Stimulated activated CD8-positive, alpha-beta memory T cell treated with anti-CD3 and anti-CD28 coated beads, Interleukin-12 subunit alpha, Interleukin-12 subunit beta, amount 100 ng/mL, for 1 hour (primary cell): Measurements from ENCODE around the gene DESI2.
"Not testable (repeated sequence)": the region's sequence is repeated elsewhere in the genome, so short reads cannot be mapped to it uniquely, and the experiment has no call there.

ENCODE experiments used
- DNase-seq: peaks from one replicate; pipeline ENCODE4 v3.0.0-alpha.2; 2020; ENCODE audit warnings: low read depth

Gene DESI2

DNA sequence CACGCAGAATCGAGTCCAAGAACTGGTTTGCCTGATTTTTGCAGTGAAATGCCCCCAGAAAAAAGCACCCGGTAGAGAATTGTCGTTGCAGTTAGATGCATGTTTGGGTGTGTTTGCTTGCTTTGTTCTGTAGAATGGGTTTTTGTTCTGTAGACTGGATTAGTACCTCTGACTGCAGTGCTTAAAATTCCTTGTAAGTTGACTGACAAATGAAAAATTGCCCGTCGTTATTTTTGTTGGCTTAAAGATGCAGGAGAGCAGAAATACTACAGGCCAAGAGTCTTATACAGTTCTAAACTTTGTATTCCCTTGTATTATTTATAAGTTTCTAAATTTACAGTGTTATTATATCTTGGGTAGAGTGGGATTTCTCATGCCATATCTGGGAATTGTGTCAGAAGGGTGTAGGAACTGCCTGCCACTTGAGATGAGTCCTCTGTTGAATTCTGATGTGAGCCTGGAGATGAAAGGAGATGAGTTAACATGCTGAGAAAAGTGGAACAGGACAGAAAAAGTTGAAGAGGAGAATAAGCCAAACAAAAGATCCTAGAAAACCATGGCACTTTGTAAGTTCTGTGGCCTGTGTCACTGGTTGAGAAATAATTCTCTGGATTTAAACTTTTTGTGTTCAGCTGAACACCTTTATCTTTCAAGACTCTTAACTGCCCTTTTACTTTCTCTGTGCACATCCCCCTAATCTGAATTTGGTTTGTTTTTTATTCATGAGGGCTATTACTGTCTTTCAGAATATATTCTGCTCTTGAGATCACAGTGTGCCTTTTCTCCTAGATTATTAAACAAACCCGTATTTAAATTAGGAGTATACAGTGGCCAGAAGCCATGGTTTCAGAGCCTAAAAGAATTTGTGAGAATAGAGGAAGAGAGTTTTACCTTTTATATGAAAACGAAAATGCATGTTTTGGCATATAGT, 1.4 kb downstream of the DESI2 start:
- DNase-seq: no peak

DNA sequence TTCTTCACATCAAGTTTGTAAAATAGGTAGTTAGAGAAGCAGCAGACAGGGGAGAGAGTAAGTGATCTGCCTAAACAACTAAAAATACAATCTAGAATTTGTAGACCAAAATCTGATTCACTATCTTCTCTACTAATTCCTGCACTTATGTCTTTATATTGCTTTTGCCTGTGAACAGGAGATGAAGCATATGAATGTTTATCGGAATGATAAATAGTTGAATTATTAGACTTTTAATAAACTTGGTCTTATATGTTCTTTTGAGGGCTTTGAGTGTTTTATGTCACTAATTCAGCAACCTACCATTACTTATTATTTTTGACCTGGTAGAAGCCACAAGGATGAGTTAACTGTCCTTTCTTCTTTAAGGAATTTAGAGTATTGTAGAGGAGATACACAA, 2.3 kb downstream of the DESI2 start:
- no peak for DNase-seq

DNA sequence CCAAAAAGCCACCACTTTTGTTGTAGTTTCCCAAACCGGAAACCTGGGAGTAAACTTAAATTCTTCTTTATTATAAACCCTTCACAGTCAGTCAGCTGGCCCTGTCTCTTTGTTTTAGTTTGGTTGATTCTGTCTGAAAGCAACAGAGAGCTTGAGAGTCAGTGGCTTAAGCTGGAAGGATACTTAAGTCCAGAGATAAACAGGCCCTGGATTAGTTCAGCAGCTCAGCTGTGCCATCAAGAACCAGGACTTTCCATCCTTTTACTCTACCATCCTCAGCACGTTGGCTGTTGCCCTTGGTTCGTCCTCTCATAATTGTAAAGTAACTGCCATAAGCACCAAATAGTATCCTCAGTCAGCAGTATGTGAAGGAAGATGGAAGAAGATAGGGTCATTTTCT, 4.5 kb downstream of the DESI2 start:
- DNase-seq: no peak

DNA sequence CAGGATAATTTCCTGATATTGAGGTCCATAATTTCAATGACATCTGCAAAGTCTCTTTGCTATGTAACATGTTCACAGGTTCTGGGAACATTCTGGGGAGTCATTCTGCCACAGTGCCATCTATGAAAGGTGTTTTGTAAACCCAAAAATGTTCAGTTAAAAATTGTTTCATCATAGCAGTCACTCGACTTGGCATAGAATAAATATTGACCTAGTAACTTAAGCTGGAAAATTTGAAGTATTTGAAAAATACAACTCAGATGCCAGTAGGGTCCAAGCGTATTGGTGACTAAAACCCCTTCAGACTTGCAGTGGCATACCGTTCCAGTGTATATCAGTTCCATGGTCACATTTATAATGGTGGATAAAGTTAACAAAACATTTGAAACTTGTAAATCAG, 6.8 kb downstream of the DESI2 start:
- DNase-seq: no peak

DNA sequence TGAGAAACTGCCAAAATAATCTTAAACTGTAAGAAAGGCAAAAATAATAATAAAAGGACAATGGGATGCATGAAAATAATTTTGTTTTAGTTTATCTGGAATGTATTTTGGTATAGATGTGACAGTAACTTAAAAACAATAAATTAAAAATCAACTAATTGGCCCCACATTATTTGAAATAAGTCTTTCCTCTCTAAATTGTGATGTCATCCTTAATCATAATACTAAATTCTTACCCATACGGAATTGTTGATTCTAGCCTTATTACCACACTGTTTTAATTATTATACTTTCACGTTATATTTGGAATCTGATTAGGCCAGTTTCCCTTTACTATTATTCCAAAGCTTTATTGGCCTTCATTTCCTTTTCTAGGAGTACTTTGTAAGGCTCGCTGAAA, 7.7 kb downstream of the DESI2 start:
- DNase-seq: no peak

DNA sequence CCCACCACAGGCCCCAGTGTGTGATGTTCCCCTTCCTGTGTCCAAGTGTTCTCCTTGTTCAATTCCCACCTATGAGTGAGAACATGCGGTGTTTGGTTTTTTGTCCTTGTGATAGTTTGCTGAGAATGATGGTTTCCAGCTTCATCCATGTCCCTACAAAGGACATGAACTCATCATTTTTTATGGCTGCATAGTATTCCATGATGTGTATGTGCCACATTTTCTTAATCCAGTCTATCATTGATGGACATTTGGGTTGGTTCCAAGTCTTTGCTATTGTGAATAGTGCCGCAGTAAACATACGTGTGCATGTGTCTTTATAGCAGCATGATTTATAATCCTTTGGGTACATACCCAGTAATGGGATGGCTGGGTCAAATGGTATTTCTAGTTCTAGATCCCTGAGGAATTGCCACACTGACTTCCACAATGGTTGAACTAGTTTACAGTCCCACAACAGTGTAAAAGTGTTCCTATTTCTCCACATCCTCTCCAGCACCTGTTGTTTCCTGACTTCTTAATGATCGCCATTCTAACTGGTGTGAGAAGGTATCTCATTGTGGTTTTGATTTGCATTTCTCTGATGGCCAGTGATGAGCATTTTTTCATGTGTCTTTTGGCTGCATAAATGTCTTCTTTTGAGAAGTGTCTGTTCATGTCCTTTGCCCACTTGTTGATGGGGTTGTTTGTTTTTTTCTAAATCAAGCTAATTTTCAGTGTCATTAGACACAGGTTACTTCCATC, 8.8 kb downstream of the DESI2 start:
- DNase-seq: not testable (repeated sequence)

DNA sequence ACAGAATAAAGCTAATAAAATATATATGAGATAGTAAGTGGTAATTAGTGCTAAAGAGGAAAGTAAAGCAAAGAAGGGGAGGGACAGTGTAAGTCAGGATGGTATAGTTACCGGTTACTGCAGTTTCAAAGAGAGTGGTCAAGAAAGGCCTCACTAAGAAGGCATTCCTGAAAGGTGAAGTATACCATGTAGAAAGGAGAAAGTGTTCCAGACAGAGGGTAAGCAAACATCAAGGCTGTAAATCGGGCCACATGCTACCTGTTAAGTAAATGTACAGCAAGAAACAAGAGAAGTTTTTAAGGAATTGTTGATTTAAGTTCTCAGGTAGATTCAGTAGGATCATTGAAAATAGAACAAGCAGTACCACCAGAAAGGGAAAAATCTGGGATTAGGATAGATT, 9.7 kb downstream of the DESI2 start:
- DNase-seq: no peak

DNA sequence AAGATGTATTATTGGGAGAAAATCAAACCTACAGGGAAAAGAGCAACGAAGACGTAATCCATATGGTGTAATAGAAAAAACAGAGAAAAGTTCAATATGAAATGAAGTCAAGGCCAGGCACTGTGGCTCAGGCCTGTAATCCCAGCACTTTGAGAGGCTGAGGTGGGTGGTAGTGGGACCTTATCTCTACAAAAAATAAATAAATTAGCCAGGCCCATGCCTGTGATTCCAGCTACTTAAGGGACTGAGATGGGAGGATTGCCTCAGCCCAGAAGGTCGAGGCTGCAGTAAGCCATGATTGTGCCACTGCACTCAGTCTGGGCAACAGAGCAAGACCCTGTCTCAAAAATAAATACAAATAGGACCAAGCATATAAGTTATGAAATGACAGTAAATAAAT, 11.4 kb downstream of the DESI2 start:
- no peak for DNase-seq

DNA sequence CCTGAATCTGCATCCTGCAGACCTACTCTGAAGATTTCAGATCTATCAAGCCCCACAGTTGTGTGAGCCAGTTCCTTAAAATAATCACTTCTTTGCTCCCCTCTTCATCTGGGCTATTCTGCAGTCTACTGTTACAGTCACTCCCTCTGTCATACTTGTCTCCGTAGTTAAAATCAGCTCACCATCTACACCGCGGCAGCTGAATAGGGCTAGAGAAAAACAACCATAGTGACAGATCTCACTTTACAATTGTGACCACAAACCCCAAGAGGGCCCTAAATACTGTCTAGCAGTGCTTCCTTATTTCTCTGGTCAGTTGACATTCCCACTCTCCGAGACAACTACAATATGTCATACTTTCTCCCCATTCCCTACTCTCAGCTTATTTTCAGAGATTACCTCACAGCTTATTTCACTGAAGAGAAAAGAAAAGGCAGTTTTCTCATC, 12.9 kb downstream of the DESI2 start:
- no peak for DNase-seq

DNA sequence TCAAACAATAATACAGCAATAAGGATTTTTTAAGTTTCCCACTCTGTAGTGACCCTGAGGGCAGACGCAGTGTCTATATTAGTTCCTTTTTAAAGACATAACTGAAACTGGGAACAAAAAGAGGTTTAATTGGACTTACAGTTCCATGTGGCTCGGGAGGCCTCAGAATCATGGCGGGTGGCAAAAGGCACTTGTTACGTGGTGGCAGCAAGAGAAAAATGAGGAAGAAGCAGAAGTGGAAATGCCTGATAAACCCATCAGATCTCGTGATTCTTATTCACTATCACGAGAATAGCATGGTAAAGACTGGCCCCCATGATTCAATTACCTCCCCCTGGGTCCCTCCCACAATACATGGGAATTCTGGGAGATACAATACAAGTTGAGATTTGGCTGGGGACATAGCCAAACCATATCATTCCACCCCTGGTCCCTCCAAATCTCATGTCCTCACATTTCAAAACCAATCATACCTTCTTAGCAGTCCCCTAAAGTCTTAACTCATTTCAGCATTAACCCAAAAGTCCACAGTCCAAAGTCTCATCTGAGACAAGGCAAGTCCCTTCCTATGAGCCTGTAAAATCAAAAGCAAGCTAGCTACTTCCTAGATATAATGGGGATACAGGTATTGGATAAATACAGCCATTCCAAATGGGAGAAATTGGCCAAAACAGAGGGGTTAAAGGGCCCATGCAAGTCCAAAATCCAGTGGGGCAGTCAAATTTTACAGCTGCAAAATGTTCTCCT, 13.9 kb downstream of the DESI2 start:
- DNase-seq: not testable (repeated sequence)

DNA sequence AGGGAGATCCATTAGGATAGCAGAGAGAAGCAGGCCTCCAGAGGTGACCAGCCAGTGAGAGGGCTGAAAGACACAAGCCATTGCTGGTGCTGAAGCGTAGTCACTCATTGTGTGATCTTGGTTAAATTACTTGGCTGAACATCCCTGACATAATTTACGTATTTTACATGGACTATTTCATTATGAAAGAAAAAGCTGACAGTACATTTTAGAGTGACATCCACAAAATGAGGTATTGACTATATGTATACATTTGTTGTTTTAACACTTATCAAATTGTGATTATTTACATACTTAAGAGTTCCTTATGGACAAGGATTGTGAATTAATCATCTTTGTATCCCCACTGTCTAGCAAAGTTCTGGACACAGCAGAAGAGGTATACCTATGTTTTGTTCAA, 14.9 kb downstream of the DESI2 start:
- DNase-seq: no peak

DNA sequence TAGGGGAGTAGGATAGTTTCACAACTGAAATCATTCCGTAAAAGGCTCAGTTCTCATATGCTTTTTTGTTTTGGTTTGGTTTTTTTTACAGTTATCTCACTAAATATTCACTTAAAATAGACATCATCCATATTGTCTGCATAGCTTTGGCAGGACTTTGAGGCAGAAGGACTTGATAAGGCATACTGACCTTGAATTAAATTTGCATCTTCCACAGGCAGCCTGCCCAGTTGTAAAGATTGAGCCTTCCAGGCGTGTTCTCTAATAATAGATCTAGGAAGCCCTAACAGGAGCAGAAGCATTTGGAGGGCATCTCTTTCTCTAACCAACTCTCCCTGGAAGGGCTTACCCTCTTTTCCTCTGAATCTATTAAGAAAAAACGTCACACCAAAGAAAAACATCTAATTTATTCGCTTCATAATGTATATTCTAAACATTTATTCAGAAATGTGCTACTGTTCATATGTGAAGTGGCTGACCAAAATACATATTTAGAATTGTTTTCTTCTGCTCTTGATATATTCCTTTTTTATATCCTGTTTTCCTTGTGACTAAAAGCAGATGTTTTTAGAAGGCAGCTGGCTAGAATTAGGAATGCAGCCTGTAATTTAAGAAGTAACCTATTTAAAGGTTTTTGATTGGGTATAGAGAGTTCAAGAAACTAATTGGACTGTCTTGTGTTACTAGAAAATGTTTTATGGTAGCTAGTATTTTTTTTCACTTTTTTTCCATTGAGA, 20.2 kb downstream of the DESI2 start:
- no peak for DNase-seq

DNA sequence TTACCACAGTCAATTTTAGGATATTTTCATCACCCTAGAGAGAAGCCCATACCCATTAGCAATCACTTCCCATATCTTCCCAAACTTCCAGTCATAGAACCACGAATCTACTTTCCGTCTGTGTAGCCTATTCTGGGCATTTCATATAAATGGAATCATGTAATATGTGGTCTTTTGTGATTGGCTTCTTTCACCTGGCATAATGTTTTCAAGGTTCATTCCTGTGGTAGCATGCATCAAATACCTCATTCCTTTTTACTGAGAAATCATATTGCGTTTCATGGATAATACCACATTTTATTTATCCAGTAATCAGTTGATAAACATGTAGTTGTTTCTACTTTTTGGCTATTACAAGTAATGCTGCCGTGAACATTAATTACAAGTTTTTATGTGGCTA, 21.5 kb downstream of the DESI2 start:
- DNase-seq: no peak

DNA sequence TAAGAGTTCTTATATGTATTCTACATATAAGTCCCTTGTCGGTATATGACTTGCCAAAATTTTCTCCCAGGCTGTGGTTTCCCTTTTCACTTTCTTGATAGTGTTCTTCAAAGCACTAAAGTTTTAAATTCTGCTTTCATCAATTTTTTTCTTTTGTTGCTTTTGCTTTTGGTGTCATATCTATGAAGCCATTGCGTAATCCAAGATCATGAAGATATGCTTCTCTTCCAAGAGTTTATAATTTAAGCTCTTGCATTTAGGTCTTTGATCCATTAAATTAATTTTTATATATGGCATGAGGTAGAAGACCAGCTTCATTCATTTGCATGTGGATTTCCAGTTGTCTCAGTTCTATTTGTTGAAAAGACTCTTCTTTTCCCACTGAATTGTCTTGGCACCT, 22.2 kb downstream of the DESI2 start:
- DNase-seq: no peak

DNA sequence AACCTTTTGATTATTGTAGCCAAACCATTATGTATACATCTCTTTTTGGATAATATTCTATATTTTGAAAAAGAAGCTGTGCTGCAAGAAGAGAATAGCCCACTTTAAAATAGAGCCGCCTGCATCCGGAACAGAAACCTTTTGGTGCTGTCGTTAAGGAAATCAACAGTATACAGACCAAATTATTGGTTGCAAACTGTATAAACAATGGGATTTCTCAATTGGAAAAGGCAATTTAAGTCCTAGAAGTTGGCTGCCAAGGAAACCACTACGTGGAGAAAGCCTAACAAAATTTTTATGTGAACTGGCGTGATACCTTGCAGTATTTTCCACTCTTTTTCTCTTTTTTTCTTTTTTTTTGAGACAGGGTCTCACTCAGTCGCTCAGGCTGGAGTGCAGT, 25.8 kb downstream of the DESI2 start:
- DNase-seq: no peak

DNA sequence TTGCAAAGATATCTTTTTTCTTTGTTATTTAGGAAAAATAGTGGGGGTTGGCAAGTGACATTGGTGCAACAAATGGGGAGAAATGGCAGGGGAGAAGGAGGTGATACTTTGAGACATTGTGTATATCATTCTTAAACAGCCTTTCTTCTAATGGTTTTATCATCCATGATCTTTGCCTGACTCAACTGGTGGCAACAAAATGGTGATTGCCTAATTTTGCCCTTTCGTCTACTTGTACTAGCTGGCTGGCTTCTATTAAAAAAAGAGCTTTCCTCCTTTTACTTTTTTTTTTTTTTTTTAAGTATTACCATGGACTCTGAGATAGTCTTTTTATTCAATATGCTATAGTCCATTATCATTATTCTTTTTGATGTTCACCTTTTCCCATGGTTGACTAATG, 27.7 kb downstream of the DESI2 start:
- DNase-seq: no peak

DNA sequence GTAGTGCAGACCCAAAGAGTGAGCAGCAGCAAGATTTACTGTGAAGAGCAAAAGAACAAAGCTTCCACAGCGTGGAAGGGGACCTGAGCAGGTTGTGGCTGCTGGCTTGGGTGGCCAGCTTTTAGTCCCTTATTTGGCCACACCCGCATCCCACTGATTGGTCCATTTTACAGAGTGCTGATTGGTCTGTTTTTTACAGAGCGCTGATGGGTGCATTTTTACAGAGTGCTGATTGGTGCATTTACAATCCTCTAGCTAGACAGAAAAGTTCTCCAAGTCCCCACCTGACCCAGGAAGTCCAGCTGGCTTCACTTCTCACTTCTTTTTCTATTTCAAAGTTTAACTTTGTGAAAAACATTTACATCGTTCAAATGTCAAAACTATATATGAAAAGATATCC, 29.2 kb downstream of the DESI2 start:
- DNase-seq: not testable (repeated sequence)

DNA sequence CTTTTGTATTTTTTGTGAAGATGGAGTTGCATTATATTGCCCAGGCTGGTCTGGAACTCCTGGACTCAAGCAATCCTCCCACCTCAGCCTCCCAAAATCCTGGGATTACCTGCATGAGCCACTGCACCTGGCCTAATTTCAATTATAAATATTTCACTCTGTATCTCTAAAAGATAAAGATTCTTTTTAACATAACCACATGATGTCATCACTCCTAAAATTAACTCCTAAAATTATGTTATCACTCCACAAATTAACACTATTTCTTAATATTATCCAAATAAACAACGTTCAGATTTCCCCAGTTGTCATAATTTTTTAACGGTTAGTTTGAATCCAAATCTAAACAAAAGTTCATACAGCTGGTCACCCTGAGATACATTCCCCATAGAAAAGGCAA, 43.0 kb downstream of the DESI2 start:
- DNase-seq: no peak

DNA sequence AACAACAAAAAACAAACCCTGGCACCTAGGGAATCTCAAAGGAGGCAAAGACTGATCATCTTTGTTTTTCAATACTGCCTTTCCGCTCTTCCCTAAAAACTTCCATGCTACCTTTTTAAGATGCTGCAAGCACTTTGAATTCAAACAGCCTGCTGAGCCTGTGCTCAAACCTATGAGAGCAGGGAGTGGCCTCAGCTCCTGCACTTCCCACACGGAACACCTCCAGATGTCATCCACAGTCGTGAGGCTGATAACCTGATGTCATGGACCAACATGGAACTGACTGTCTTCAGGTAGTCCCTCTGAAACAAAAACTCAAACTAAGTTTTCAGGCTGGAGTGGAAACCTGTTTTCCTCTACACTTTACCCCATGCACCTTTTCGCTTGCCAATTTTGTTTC, 46.8 kb downstream of the DESI2 start:
- DNase-seq: no peak

DNA sequence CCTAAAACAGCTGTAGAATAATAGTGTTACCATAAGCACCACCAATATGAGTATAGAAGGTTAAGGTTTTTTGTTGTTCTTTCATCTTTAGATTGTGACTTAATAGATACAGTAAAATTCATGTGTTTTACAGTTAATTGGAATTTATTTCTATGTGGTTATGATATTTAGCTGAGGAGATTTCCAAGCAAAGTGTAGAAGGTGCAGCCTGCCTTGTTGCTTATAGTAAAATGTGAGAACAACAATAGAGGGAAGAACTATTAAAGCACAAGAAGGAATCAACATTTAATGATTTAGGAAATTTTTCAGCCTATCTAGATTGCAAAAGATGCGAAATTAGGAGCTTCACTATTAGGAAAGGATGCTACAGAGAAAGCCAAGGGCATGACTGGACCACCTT, 47.9 kb downstream of the DESI2 start:
- DNase-seq: no peak

DNA sequence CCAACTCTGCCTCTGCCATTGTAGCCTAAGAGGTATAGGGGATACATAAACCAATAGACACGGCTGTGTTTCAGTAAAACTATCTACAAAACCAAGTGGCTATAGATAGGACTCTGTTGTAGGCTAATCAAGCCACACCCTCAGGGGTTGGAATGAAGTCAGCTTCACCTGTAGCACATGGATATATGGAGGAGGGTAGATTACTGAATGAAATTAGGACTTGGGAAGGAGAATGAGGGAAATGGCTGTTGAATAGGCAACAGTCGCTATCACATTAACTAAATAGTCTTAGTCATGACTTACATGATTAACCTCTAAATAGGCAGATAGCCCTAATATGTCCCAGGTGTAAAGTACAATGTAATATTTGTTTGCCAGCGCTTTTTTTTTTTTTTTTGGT, 49.7 kb downstream of the DESI2 start:
- no peak for DNase-seq

DNA sequence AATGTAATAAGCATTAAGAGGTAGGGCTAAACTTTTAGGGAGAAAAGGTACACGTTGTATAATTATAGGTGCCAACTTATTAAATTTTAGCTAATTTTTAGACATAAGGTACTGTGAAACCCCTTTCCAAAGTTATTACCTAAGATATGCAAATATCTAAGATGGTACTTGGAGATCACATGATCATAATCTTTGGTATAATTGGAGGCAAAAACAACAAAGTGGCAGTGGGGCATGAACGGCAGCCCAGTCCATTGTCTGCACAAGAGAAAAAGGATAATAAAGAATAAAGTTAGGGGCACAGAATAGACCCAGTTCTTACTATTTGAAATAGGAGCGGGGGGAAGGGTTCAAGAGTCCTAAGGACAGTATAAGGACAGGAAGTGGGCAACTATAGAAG, 51.2 kb downstream of the DESI2 start:
- DNase-seq: no peak
